HEK293T (cell line): ENCODE results near the gene MYZAP.

ENCODE experiments used
- CTBP1 ChIP-seq: fragments of 450-650 bp; IDR thresholded peaks from 2 replicates; pipeline ENCODE4 v1.6.1; 2016; ENCODE audit warnings: borderline replicate concordance
- ELF4 ChIP-seq: fragments of 450-650 bp; IDR thresholded peaks from 2 replicates; pipeline ENCODE4 v1.6.1; 2017; ENCODE audit warnings: antibody characterized with exemption

DNA sequence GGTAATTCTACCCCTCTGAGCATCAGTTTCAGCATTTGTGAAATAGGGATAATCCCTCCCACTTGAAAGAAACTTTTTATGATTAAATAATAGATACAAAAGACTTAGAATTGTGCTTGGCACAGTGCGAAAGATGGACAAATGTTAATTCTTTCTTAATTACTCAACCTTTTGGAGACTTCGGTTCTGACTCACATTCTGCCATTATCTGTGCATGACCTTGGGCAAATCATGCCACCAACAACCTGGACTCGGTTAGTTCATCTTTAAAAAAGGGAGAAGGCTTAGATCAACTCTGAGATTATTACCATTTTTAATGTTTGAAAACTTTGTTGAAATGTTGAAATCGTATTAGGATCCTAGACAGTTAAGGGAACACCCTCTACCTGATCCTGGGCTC lies 74.2 kb downstream of the MYZAP start:
- TF ChIP-seq CTBP1 (no peak), ELF4 (no peak)
